Fibroblast of skin of right biceps (primary cell): ENCODE results near the gene STARD9.
"Not testable (repeated sequence)": the region's sequence is repeated elsewhere in the genome, so short reads cannot be mapped to it uniquely, and the experiment has no call there.

Source experiments
- DNase-seq: peaks from one replicate; pipeline ENCODE4 v3.0.0-alpha.2; 2013

Gene STARD9

DNA sequence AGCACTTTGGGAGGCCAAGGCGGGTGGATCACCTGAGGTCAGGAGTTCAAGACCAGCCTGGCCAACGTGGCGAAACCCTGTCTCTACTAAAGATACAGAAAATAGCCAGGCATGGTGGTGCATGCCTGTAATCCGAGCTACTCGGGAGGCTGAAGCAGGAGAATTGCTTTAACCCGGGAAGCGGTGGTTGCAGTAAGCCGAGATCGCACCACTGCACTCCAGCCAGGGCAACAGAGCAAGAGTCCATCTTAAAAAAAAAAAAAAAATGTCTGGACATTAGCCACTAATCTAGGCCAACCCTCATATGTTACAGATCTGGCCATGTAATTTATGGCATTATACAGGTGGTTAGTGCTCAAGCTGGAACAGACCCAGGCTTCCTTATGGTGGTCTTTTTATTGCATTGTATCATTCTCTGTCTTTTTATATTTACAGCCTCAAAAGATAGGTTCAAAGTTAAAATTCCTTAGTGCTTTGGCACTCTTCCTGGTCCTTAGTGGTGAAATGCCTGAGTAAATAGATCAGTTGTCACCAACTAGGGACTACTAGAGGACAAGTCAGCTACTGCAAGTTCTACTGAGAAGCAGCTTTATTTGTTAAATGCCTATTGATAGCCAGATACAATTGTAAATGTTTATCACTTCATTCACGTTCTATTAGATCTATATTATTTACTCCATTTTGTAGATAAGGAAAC lies 16.0 kb downstream of the STARD9 start:
- peak; percentile 70 for DNase-seq

- no peak for DNase-seq
These were observed 17.3 kb downstream of the STARD9 start for GRCh38 chr15:42592716-42593115.

GRCh38 chr15:42593143-42593542 lies 17.7 kb downstream of the STARD9 start:
- peak; percentile 36 for DNase-seq

DNA sequence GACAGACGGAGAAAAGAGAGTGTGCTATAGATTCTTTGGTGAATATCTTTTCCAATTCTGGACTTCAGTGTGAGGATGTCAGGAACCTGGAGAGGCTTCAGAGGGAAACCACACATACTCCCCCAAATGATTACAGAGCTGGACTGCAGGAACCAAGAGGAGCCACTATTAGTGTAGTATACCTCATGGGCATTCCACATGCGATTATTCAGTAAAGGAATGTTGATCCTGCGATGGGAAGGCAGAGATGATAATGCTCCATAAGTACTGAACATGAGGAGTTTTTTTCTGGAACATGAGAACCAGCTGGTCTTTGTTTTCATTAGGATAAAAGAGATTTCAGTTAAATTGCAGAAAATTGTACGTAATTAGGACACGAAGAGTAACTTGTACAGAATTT lies 18.7 kb downstream of the STARD9 start:
- DNase-seq: peak; percentile 16

DNA sequence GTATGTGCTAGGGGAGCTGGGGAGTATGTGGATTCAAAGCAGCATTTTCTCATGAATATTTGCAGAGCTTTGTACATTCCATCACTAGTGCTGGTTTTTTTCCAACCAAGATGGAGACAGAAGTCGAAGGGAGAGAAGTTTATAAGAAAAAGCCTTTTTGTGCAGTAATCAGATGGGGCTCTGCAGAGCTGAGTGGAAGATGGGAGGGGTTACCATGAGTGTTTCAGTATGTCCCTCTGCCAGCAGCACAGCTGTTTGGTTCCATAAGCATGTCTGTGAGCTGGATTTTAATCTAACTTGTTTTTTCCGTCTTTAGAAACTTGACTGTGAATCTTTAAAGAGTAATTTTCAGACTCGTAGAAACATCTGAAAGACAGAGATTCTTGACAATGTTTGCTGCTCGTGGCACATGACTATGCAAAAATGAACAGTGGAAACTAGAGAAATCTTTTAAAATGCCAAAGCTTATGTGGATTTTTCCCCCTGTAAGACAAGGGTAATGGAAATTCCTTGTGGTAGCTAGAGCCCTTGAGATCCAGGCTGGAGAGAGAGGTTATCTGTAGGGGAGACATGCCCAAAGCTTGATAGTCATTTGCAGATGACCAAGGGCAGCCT lies 20.3 kb downstream of the STARD9 start:
- no peak for DNase-seq

- not testable (repeated sequence) for DNase-seq
These were observed 25.9 kb downstream of the STARD9 start for GRCh38 chr15:42601316-42601715.

GRCh38 chr15:42602501-42602900 lies 27.1 kb downstream of the STARD9 start:
- DNase-seq: no peak

GRCh38 chr15:42603978-42604377 lies 28.6 kb downstream of the STARD9 start:
- DNase-seq: no peak

GRCh38 chr15:42604894-42605744 lies 29.7 kb downstream of the STARD9 start:
- DNase-seq: peak; percentile 49

DNA sequence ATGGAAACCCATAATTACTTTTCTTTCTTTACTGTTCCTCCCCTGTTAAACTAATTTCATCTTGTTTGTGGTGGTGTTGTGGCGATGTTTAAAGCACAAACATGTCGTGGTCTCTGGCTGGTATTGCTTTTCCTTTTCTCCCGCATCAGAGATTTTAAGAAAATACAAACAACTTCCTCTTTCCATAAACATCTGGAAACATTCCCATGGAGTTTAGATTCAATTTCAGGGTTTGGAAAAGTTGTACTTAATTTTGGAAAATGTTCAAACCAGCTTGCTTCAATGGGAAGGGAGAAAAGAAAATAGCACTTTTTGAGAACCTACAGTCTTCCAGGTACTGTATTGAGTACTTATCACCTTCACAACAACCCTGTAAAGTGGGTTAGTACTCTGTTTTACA lies 30.4 kb downstream of the STARD9 start:
- no peak for DNase-seq

DNA sequence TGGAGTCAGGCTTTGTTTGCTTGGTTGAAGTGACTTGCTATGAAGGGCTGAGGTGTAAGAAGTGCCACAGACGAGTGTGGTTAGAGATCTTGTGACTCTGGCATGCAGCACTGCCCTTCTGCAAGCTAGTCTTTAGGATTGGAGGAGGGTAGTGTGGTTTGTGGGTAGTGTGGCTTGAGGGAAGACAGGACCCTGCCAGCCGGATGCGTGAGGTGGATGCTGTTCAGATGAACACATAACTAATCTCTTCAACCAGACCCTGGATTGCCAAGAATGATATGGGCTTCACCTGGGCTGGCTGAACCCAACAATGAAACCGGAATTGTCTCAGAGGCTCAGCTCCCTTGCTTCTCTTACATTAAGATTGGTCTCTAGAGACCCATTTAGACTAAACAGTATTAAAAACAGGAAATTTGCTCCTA lies 32.7 kb downstream of the STARD9 start:
- peak; percentile 21 for DNase-seq

DNA sequence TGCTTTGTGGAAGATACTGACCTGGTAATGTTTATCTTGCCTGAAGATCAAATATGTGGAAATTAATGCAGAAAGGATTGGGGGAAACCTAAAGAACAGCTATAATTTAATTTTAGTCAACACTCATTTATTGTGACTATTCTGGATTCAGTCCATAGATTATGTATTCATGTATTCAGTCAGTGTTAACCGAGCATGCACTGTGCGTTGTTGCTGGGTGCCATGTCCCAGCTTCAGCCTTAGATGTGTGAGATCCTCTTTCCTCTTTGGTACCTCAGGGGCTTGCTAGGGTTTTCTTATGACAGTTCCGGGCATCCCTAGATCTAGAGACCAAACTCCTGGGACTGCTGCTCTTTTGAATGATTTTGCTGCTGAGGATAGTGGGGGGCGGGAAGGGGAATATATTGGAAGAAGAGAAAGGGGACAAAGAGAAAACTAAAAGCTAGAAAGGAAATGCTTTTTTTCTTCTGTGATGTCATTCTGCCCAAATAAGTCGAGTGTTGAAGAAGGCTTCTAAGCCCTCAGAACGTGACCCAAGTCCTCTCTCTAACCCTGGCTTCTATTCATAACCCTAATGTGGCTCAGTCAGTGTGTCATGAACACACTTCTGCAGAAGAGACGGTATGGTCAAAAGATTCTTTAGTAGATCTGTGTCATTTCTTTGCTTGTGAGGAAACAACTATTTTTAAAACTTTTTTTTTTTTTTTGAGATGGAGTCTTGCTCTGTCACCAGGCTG lies 33.5 kb downstream of the STARD9 start:
- DNase-seq: no peak

DNA sequence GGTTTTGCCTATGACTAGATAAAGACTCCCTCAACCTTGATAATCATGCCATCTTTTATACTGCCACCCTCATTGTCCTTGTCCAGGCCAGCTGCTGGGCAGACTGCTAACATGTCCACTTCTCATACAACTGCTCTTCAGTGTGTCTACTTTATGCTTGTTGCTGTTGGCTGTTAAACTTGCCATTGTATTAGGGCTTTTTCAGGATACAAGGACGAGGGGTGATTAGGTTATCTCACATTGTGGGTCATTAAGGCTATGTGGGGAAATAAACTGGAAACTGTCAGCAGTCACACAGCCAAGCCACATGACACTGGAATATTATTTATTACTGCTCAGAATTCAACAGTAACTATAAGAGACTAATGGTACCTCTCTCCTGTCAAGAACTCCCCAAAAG lies 36.1 kb downstream of the STARD9 start:
- no peak for DNase-seq

- no peak for DNase-seq
These were observed 37.0 kb downstream of the STARD9 start for GRCh38 chr15:42612367-42612912.

- no peak for DNase-seq
These were observed 40.7 kb downstream of the STARD9 start for GRCh38 chr15:42616107-42616506.

DNA sequence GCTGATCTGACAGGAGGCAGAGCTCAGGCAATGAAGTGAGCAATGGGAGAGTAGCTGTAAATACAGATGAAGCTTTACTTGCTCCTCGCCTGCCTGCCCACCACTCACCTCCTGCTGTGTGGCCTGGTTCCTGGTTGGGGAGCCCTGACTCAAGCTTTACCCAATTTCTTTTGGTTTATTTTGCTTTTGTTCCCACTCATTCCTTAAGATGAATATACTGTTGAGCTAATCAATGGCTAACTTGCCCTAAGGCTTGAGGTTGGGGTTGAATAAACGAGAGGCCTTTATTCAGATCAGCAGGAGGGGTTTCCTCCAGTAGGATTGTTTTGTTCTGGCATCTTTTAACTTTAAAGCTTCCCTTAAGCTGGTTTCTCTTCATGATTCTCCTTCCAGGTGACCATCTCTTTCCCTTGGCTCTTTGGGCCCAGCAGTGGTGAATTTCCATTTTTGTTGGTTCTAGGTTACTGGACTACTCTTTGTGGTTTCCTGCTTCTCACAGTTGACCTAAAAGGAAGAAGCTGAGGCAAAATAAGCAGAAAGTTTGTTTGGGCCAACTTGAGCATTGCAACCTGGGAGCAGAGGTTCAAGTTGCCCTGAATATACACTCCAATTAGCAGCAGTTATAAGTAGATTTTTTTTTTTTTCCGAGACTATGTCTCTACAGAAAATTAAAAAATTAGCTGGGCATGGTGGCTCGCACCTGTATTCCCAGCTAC lies 44.4 kb downstream of the STARD9 start:
- DNase-seq: no peak

DNA sequence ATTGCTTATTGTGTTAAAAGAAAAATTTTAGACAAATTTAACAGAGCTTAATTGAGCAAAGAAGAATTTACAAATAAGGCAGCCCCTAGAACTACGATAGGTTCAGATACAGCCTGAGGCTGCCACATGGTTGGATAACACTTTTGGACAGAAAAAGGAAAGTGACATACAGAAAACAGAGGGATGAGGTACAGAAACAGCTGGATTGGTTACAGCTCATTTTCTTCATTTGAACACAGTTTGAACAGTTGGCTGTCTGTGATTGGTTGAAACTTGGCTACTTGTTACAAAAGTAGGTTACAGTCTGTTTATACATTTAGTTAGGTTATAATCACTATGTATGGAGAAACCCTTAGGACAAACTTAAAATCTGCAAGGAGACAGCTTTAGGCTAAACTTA lies 46.0 kb downstream of the STARD9 start:
- DNase-seq: no peak

DNA sequence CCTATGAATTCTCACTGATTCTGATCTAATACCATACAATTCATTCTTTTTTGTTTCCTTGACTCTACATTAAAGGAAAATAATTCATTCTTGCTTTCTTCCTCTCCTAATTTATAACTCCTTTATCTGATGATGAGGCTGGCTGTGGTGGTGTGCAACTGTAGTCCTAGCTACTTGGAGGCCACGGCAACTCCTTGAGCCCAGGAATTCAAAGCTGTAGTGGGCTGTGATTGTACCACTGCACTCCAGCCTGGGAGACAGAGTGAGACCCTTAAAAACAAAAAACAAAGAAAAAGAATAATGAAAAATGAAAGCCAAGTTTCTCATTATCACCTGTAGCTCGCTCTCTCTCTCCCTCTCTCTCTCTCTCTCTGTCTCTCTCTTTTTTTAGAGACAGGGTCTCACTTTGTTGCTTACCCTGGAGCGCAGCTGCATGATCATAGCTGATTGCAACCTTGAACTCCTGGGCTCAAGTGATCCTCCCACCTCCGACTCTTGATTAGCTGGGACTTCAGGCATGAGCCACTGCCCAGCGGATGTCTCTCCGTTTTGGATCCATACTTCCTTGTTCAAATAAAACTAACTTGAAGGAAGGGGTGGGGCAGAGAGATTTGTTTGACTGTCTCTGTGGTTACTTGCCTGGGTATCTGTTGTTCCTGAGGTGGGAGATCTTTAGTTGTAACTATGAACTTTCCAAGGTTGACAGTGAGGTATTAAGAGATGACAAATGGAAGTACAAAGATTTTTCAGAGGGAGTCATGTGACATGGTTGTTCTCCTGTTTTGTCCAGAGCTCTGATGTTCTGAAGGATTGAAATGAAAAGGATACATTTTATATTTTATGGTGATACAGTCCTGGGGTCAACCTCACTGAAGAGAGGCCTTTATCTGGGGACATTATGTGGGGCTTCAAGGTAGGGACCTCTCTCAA lies 46.9 kb downstream of the STARD9 start:
- DNase-seq: no peak

DNA sequence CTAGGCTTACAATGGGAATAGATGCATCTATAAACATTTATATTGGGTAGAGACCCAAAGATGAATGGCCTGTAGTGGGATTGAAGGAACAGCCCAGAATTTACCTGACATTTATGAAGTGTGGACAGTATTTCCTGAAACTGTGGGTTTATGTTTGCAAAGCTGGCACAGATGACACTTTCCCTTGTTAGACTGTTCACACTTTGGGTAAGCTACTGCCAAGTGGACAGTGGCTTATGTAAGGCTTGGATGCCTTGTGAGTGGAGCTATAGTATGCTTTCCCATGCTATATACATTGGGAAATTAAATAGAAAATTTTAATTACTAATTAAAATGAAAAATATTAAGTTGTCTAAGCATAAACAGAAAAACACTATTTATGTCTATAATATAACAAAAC lies 48.5 kb downstream of the STARD9 start:
- no peak for DNase-seq

DNA sequence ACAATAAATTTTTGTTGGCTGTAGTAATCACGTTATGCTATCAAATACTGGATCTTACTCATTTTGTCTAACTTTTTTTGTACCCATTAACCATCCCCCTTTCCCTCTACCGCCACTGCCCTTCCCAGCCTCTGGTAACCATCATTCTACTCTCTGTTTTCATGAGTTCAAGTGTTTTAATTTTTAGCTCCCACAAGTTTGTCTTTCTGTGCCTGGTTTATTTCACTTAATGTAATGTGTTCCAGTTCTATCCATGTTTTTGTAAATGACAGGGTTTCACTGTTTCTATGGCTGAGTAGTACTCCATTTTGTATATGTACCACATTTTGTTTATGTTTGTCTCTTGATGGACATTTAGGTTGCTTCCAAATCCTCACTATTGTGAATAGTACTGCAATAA lies 52.1 kb downstream of the STARD9 start:
- DNase-seq: no peak

GRCh38 chr15:42628761-42629160 lies 53.4 kb downstream of the STARD9 start:
- peak; percentile 21 for DNase-seq
